HG02588 (cell line): ENCODE results near the gene TMEM248.
A peak's percentile ranks its signal among the peaks of the same experiment; 100 is the strongest.
"Not testable (repeated sequence)": the region's sequence is repeated elsewhere in the genome, so short reads cannot be mapped to it uniquely, and the experiment has no call there.

ENCODE experiments used
- ATAC-seq: cut with Tn5 transposase; IDR thresholded peaks from one replicate; pipeline ENCODE4 v1.9.1; 2021; ENCODE audit warnings: mild to moderate bottlenecking, moderate library complexity; ENCODE audit not compliant: unreplicated experiment

The TMEM248 gene

GRCh38 chr7:66920769-66921395 lies at the start of gene TMEM248:
Gene TMEM248, plus strand, starts transcription at chr7:66921225. Its CDS starts 20,641 bp downstream, at chr7:66941866.
- peak; percentile 85 for ATAC-seq

GRCh38 chr7:66873476-66873875 lies 47.5 kb upstream of the TMEM248 start:
- ATAC-seq, result no peak

- peak; percentile 91 for ATAC-seq
Observed at GRCh38 chr7:66877577-66878300, 43.3 kb upstream of the TMEM248 start.

GRCh38 chr7:66878301-66878685 lies 42.7 kb upstream of the TMEM248 start:
- ATAC-seq, result not testable (repeated sequence)

GRCh38 chr7:66880053-66880452 lies 41.0 kb upstream of the TMEM248 start:
- ATAC-seq, result no peak

- not testable (repeated sequence) for ATAC-seq
Observed at GRCh38 chr7:66880577-66880976, 40.4 kb upstream of the TMEM248 start.

GRCh38 chr7:66883716-66884115 lies 37.3 kb upstream of the TMEM248 start:
- no peak for ATAC-seq

- ATAC-seq, result not testable (repeated sequence)
Observed at GRCh38 chr7:66884556-66884955, 36.5 kb upstream of the TMEM248 start.

- peak; percentile 74 for ATAC-seq
Observed at GRCh38 chr7:66886152-66886551, 34.9 kb upstream of the TMEM248 start.

- ATAC-seq, result not testable (repeated sequence)
Observed at GRCh38 chr7:66888223-66888622, 32.8 kb upstream of the TMEM248 start.

- ATAC-seq, result no peak
Observed at GRCh38 chr7:66894463-66895080, 26.5 kb upstream of the TMEM248 start.

- ATAC-seq, result no peak
Observed at GRCh38 chr7:66896441-66896840, 24.6 kb upstream of the TMEM248 start.

- no peak for ATAC-seq
Observed at GRCh38 chr7:66899552-66900280, 21.3 kb upstream of the TMEM248 start.

- ATAC-seq, result no peak
Observed at GRCh38 chr7:66901941-66902843, 18.8 kb upstream of the TMEM248 start.

- ATAC-seq, result no peak
Observed at GRCh38 chr7:66902844-66903180, 18.2 kb upstream of the TMEM248 start.

GRCh38 chr7:66903360-66904062 lies 17.5 kb upstream of the TMEM248 start:
- no peak for ATAC-seq

GRCh38 chr7:66904063-66904593 lies 16.9 kb upstream of the TMEM248 start:
- ATAC-seq, result no peak

- ATAC-seq, result no peak
Observed at GRCh38 chr7:66905278-66905677, 15.7 kb upstream of the TMEM248 start.

GRCh38 chr7:66905689-66906088 lies 15.3 kb upstream of the TMEM248 start:
- ATAC-seq, result no peak

GRCh38 chr7:66907731-66908130 lies 13.3 kb upstream of the TMEM248 start:
- ATAC-seq, result no peak
